ENCODE results near the gene PRXL2A. TPM values are rescaled to one million over a fixed set of nuclear protein-coding genes. Genes with fewer than 3 reads are reported as not detected.

Gene PRXL2A
- total RNA-seq, 2 experiments from 2014 or later: not detected

DNA sequence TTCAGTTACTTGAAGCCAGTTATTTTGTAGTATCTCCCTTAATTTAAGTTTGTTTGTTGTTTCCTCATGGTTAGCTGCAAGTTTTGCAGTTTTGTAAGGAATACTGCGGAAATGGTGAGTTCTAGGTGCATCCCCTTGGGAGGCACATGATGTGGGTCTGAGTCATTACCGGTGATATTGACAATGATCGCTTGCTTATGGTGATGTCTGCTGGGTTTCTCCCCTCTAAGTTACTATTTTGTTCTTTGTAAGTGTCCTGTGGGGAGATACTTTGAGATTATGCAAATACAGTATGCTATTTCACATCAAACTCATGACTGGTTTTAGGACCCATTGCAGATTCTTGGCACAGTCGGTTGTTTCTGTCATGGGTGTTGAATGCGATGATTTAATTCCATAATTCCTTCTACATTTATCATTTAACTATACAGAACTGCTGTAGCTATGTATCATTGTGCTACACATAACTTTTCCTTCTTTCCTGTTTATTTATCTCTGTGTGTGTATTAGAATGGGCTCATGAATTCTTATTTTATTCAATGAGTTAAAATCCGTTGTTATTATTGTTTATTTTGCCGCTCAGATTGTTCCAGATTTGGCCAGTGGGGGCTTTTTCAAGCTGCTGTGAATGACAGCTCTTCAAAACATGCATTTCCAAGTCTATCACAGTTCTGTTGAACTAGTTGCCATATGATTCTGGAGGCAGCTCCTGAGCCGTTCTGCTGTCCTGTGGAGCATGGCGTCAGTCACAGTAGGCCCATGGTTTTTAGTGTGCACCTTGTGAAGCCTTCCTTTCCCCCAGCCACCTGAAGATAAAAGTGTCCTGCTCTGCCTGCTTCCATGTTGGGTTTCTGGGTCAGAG, 64.1 kb downstream of the PRXL2A start:
- Histone ChIP-seq H3K79me2 (ENCODE audit: insufficient read depth, low read depth, low read length) (peaks cover 90% of the 10 kb centered on the region), H3K4me2 (ENCODE audit: low read length) (peak overlapping the region; percentile 71), H3K9me3 (ENCODE audit: low read length) (no peaks in the 10 kb centered on the region), H3K4me1 (ENCODE audit: insufficient read depth, low read length, poor library complexity, severe bottlenecking) (peaks cover 80% of the 10 kb centered on the region), H3K27ac (ENCODE audit: low read depth, low read length, poor library complexity, severe bottlenecking) (peak overlapping the region; percentile 86), H3K4me3 (ENCODE audit: low read depth, low read length, poor library complexity, severe bottlenecking) (peak overlapping the region; percentile 44), H3K36me3 (ENCODE audit: insufficient read depth, low read length) (peaks cover 54% of the 10 kb centered on the region), H4K20me1 (ENCODE audit: insufficient read depth, low read length) (no peaks in the 10 kb centered on the region), H2AFZ (ENCODE audit: low read length) (no peak overlapping the region; the same call in 1 of the 2 replicates), H3K9me2 (ENCODE audit: insufficient read depth, low read length) (no peaks in the 10 kb centered on the region)
- TF ChIP-seq CTCF (conservative IDR thresholded peaks at IDR 0.05; ENCODE audit: low read length) (peak; percentile 36; the same call in 1 of the 2 replicates), EZH2phosphoT487 (IDR thresholded peaks at IDR 0.05; ENCODE audit: borderline replicate concordance, low read depth, low read length) (no peak)
- ChIA-PET CTCF (ENCODE audit: unreplicated experiment) (interaction anchor here (0.5 to 1.7 kb wide), 3 partner anchors 19 to 213 kb away, joined by 3 to 9 read pairs (median 4); no protein-coding TSS in a partner anchor), POLR2A (interaction anchor here (1.0 to 3.1 kb wide), 8 partner anchors 8 to 20 kb away, joined by 3 to 19 read pairs (median 7); partner anchors contain the start of gene TSPAN14)
- peak; percentile 66 for DNase-seq (ENCODE audit: low spot score)
- intact Hi-C loops (cut with micrococcal nuclease; ENCODE audit: unreplicated experiment): no loop called here
- BruUV-seq (replicated peaks): no TSS peak

GRCh38 chr10:80473096-80473657, 64.8 kb downstream of the PRXL2A start:
- Histone ChIP-seq H3K4me1 (ENCODE audit: insufficient read depth, low read length, poor library complexity, severe bottlenecking) (peaks cover 75% of the 10 kb centered on the region), H3K36me3 (ENCODE audit: insufficient read depth, low read length) (peaks cover 61% of the 10 kb centered on the region), H4K20me1 (ENCODE audit: insufficient read depth, low read length) (no peaks in the 10 kb centered on the region), H3K4me2 (ENCODE audit: low read length) (peak overlapping the region; percentile 71), H3K9me3 (ENCODE audit: low read length) (no peaks in the 10 kb centered on the region), H3K9me2 (ENCODE audit: insufficient read depth, low read length) (no peaks in the 10 kb centered on the region), H3K79me2 (ENCODE audit: insufficient read depth, low read depth, low read length) (peaks cover 90% of the 10 kb centered on the region), H2AFZ (ENCODE audit: low read length) (no peak overlapping the region), H3K27ac (ENCODE audit: low read depth, low read length, poor library complexity, severe bottlenecking) (peak overlapping the region; percentile 86), H3K4me3 (ENCODE audit: low read depth, low read length, poor library complexity, severe bottlenecking) (peak overlapping the region; percentile 44)
- ChIA-PET CTCF (ENCODE audit: unreplicated experiment) (interaction anchor here (0.5 to 1.7 kb wide), 2 partner anchors 32 to 214 kb away, joined by 3 to 9 read pairs; no protein-coding TSS in a partner anchor), POLR2A (interaction anchor here (1.4 to 3.1 kb wide), 6 partner anchors 8 to 19 kb away, joined by 3 to 19 read pairs (median 12); no protein-coding TSS in a partner anchor)
- BruUV-seq (replicated peaks): no TSS peak
- TF ChIP-seq CTCF (conservative IDR thresholded peaks at IDR 0.05; ENCODE audit: low read length) (no peak), EZH2phosphoT487 (IDR thresholded peaks at IDR 0.05; ENCODE audit: borderline replicate concordance, low read depth, low read length) (no peak)
- no peak for DNase-seq (ENCODE audit: low spot score)
- intact Hi-C loops (cut with micrococcal nuclease; ENCODE audit: unreplicated experiment): no loop called here
